HepG2 (cell line): Measurements from ENCODE around the gene RACGAP1. TPM values are rescaled to one million over a fixed set of nuclear protein-coding genes. Genes with fewer than 3 reads are reported as not detected.

ENCODE experiments used
- ATAC-seq: fragments of 200-7000 bp; cut with Tn5 transposase; 3 replicates; pipeline ENCODE4 v1.9.1; 2020; ENCODE audit warnings: mild to moderate bottlenecking, moderate library complexity
- BruUV-seq: library from RNA; stranded (reverse); fragments of 400-500 nt; replicated peaks from 2 replicates; lab custom pipeline; 2021; lab: Mats Ljungman, UMichigan
- CTCF ChIA-PET: fragments of 300-600 bp; formaldehyde crosslinking; extraction: SDS; loops from one replicate; lab custom pipeline; 2021; ENCODE audit warnings: low total read pairs, inconsistent platforms, low intra/inter-chr PET ratio; lab: Yijun Ruan, JAX
- POLR2A ChIA-PET: fragments of 350-600 bp; sonication (Branson Sonifier 250); formaldehyde crosslinking; loops from one replicate; lab custom pipeline; 2020; ENCODE audit warnings: antibody characterized with exemption, inconsistent platforms; lab: Yijun Ruan, JAX
- DNase-seq: peaks from one replicate; pipeline ENCODE4 v3.0.0-alpha.2; 2015; ENCODE audit warnings: low spot score
- FAIRE-seq: peaks from 3 replicates; lab custom pipeline; 2011; peaks lifted over from hg19 to GRCh38; lab: Jason Lieb, UNC
- H2AFZ ChIP-seq: one replicate; pipeline ENCODE4 v1.6.1; 2011; ENCODE audit warnings: low read length, inconsistent platforms
- H3K27ac ChIP-seq: fragments of 300-600 bp; 3 replicates; pipeline ENCODE4 v1.8.0; 2011; ENCODE audit warnings: mixed run types, mild to moderate bottlenecking, mixed read lengths, low read length, inconsistent platforms; ENCODE audit not compliant: insufficient read depth; ENCODE audit errors: extremely low read length
- H3K27me3 ChIP-seq, 2 experiments: fragments of 200-600 bp in 1 of 2; 2 replicates in 1 of 2; 3 replicates in 1 of 2; pipeline versions ENCODE4 v1.6.0 to v1.8.0; 2011; ENCODE audit warnings: low read length in 2 of 2, mild to moderate bottlenecking in 2 of 2, moderate library complexity in 2 of 2, inconsistent platforms in 1 of 2; ENCODE audit not compliant: insufficient read depth in 2 of 2, control insufficient read depth in 1 of 2
- H3K36me3 ChIP-seq, 2 experiments: fragments of 200-600 bp in 1 of 2; replicated peaks in 1 of 2; 2 replicates in 1 of 2; 3 replicates in 1 of 2; pipeline versions ENCODE4 v1.5.1 to v1.8.0; 2011; ENCODE audit warnings: low read length in 2 of 2, inconsistent platforms in 1 of 2; ENCODE audit not compliant: insufficient read depth in 2 of 2, control insufficient read depth in 1 of 2
- H3K4me1 ChIP-seq: 2 replicates; pipeline ENCODE4 v1.5.1; 2012; ENCODE audit warnings: low read length, inconsistent platforms; ENCODE audit not compliant: insufficient read depth
- H3K4me2 ChIP-seq: 2 replicates; pipeline ENCODE4 v1.6.0; 2011; ENCODE audit warnings: low read depth, low read length, inconsistent platforms
- H3K4me3 ChIP-seq, 3 experiments: fragments of 200-600 bp in 1 of 3; sonication (generic), shearing (Covaris generic) in 1 of 3; replicated peaks in 1 of 3; 2 replicates each; pipeline ENCODE4 v1.5.1; 2011 to 2016; ENCODE audit warnings: low read length in 3 of 3, inconsistent platforms in 2 of 3, low read depth in 2 of 3, mild to moderate bottlenecking in 2 of 3, control low read depth in 1 of 3, mixed read lengths in 1 of 3; ENCODE audit not compliant: insufficient read depth in 1 of 3
- H3K79me2 ChIP-seq: one replicate; pipeline ENCODE4 v1.6.1; 2011; ENCODE audit warnings: low read length, inconsistent platforms; ENCODE audit not compliant: insufficient read depth
- H3K9ac ChIP-seq: 2 replicates; pipeline ENCODE4 v1.6.0; 2011; ENCODE audit warnings: mild to moderate bottlenecking, low read depth, low read length, inconsistent platforms; ENCODE audit not compliant: insufficient read depth
- H3K9me3 ChIP-seq: 2 replicates; pipeline ENCODE4 v1.5.1; 2012; ENCODE audit warnings: mild to moderate bottlenecking, low read length
- H4K20me1 ChIP-seq: 2 replicates; pipeline ENCODE4 v1.6.0; 2011; ENCODE audit warnings: inconsistent platforms, mild to moderate bottlenecking, low read length, moderate library complexity; ENCODE audit not compliant: insufficient read depth
- ARNT2 ChIP-seq: sonication (generic); formaldehyde crosslinking; IDR thresholded peaks from 2 replicates; pipeline ENCODE4 v1.8.0; 2022; ENCODE audit warnings: mild to moderate bottlenecking, low read depth, missing genetic modification reagents, moderate library complexity
- DRAP1 ChIP-seq: IDR thresholded peaks from 2 replicates; pipeline ENCODE4 v1.6.1; 2016; ENCODE audit warnings: missing genetic modification reagents, missing compliant biosample characterization
- E2F2 ChIP-seq: sonication (generic); formaldehyde crosslinking; IDR thresholded peaks from 2 replicates; pipeline ENCODE4 v1.4.0; 2020; ENCODE audit warnings: missing genetic modification reagents, borderline replicate concordance
- ZNF160 ChIP-seq: sonication (generic); formaldehyde crosslinking; IDR thresholded peaks from 2 replicates; pipeline ENCODE4 v1.8.0; 2022; ENCODE audit warnings: mild to moderate bottlenecking, inconsistent platforms, missing genetic modification reagents
- ZNF362 ChIP-seq: sonication (generic); formaldehyde crosslinking; IDR thresholded peaks from 2 replicates; pipeline ENCODE4 v1.4.0; 2020; ENCODE audit warnings: missing genetic modification reagents, mild to moderate bottlenecking, borderline replicate concordance
- ZNF605 ChIP-seq: sonication (generic); formaldehyde crosslinking; IDR thresholded peaks from 2 replicates; pipeline ENCODE4 v1.8.0; 2022; ENCODE audit warnings: mild to moderate bottlenecking, missing genetic modification reagents
- WGBS: methylation state at CpG from one replicate; pipeline ENCODE4 v1.1.6; 2017; ENCODE audit warnings: low lambda C conversion rate; 5-methylcytosine and 5-hydroxymethylcytosine counted together
- in situ Hi-C: cut with HindIII; loops from 2 replicates; pipeline ENCODE4 v1.10.0; 2017; ENCODE audit warnings: low pct_unique_long_range_greater_than_20kb; ENCODE audit not compliant: extremely low pct_ligation_motif_present
- intact Hi-C: fragments of 100-400 bp; cut with micrococcal nuclease; formaldehyde crosslinking; loops from one replicate; pipeline ENCODE4 v1.10.0; 2022; ENCODE audit not compliant: unreplicated experiment
- polyA plus RNA-seq, 8 experiments: library from polyadenylated mRNA; depleted of rRNA in 3 of 8; stranded (reverse) in 7 of 8; unstranded in 1 of 8; fragments of >200 nt; fragmentation: Illumina TruSeq in 4 of 8; extraction: Trizol in 4 of 8; gene quantifications; 2 replicates each; pipeline versions ENCODE4 v1.2.1 to v1.2.3, GENCODE V29; 2011 to 2016; ENCODE audit warnings: low read depth in 4 of 8, missing spikeins in 1 of 8, mixed read lengths in 1 of 8; ENCODE audit not compliant: insufficient read depth in 1 of 8
- total RNA-seq, 5 experiments: library from RNA; depleted of rRNA; stranded (reverse); fragments of >200 nt; fragmentation: Illumina TruSeq; extraction: Trizol; gene quantifications; 2 replicates each; pipeline ENCODE4 v1.2.3, GENCODE V29; 2016; ENCODE audit warnings: low read depth in 1 of 5

Gene RACGAP1
- total and polyA plus RNA-seq, 2 of the 13 experiments (the other 11 are each of a cell fraction or from before 2014, with no cell fraction given) = 16.7 to 57.9 TPM

GRCh38 chr12:50006754-50007442, 18.4 kb downstream of the RACGAP1 start:
- ATAC-seq (no peak), FAIRE-seq (no peak)
- WGBS = 100% methylated on average over 1 of the region's 1 CpG

GRCh38 chr12:50006280-50006679, 19.0 kb downstream of the RACGAP1 start:
- no peaks in the 10 kb centered on the region for H4K20me1 ChIP-seq
- H3K27ac ChIP-seq = no peak overlapping the region
- no peak overlapping the region for H3K9ac ChIP-seq
- POLR2A ChIA-PET = no interaction called here
- BruUV-seq = no TSS peak
- in situ Hi-C loops = no loop called here
- H3K9me3 ChIP-seq = no peaks in the 10 kb centered on the region
- peaks cover 16% of the 10 kb centered on the region for H3K4me1 ChIP-seq
- 97% methylated on average over 7 of the region's 7 CpGs for WGBS
- ATAC-seq (no peak), DNase-seq (no peak), FAIRE-seq (no peak)
- no peak overlapping the region for H3K4me3 ChIP-seq
- H2AFZ ChIP-seq = no peak overlapping the region
- H3K4me2 ChIP-seq = no peak overlapping the region
- no peaks in the 10 kb centered on the region for H3K27me3 ChIP-seq
- H3K36me3 ChIP-seq = peaks cover 9 to 56% of the 10 kb centered on the region in 2 experiments
- CTCF ChIA-PET = no interaction called here
- TF ChIP-seq E2F2 (CRISPR knock-in tag) (no peak), ARNT2 (CRISPR knock-in tag) (no peak), ZNF605 (CRISPR knock-in tag) (no peak), DRAP1 (CRISPR knock-in tag) (no peak)
- no peaks in the 10 kb centered on the region for H3K79me2 ChIP-seq
- intact Hi-C loops = no loop called here

More at GRCh38 chr12:50006754-50007442, 18.4 kb downstream of the RACGAP1 start:
- peaks cover 9 to 53% of the 10 kb centered on the region in 2 experiments for H3K36me3 ChIP-seq
- intact Hi-C loops (no loop called here), in situ Hi-C loops (no loop called here)
- POLR2A ChIA-PET = interaction anchor here (1.1 kb wide), 1 partner anchor 23 kb away, joined by 3 read pairs; no protein-coding TSS in a partner anchor
- no peak overlapping the region for H3K4me3 ChIP-seq
- CTCF ChIA-PET = no interaction called here
- peaks cover 16% of the 10 kb centered on the region for H3K4me1 ChIP-seq
- no peak overlapping the region for H3K9ac ChIP-seq
- no TSS peak for BruUV-seq
- no peaks in the 10 kb centered on the region for H3K79me2 ChIP-seq
- TF ChIP-seq ZNF362 (peak; percentile 59; the same call in 1 of the 2 replicates), ZNF160 (CRISPR knock-in tag) (no peak)
- no peaks in the 10 kb centered on the region for H4K20me1 ChIP-seq
- DNase-seq = no peak
- no peak overlapping the region for H3K27ac ChIP-seq
- no peak overlapping the region for H3K4me2 ChIP-seq
- no peaks in the 10 kb centered on the region for H3K27me3 ChIP-seq
- no peaks in the 10 kb centered on the region for H3K9me3 ChIP-seq
- no peak overlapping the region for H2AFZ ChIP-seq
